Fibroblast of skin of left biceps (primary cell): ENCODE results near the gene C12orf56.
A peak's percentile ranks its signal among the peaks of the same experiment; 100 is the strongest.

Experiments
- DNase-seq, 2 experiments: peaks; one replicate each; pipeline ENCODE4 v3.0.0-alpha.2; 2013; ENCODE audit warnings: low read depth in 2 of 2

C12orf56 gene, protein sequence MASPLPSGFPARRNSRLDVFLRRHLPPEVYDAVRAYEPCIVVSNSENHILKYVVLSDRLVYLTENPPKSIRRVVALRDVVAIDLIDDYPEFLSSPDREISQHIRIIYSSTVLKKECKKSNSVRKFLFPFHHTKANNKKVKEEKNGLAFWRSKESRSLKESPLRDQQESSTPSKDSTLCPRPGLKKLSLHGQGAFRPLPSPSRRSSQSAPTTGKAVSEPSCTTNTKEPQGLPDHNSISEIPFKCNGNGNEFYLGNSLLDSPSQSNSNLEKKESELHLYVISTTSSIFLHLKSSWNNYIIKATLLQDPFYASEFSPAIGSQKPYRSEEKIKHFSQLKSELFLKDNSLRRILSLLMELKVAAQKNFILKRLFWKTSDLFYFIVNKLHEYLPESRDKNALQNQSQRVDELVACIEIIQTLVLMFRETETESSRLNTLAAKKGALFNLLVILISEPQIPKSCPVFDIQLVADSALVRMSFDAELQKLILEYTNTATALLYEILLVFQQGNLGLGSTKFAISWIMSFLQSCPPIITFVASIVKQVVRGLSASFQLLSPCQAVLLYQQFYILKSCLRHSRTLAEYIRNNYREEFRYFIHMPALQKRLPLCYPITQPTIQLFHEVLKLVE

GRCh38 chr12:64390275-64390851, at the start of gene C12orf56:
Gene C12orf56, minus strand, starts transcription at chr12:64390758. Its CDS starts 193 bp downstream, at chr12:64390565.
- no peak for DNase-seq

- DNase-seq: no peak
These were observed 49.5 kb upstream of the C12orf56 start for GRCh38 chr12:64440100-64440499.

DNA sequence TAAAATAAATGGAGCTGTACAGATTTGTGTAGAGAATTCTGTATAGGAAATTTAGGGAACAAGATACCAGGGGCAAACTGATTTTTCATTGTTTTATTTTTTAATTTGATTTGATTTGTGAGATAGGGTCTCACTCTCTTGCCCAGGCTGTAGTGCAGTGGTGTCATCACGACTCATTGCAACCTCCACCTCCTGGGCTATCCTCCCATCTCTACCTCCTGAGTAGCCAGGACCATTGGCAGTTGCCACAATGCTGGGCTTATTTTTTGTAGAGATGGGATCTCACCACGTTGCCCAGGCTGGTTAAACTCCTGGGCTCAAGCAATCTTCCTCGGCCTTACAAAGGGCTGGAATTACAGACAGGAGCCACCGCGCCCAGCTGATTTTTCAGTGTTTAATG, 43.4 kb upstream of the C12orf56 start:
- no peak for DNase-seq

DNA sequence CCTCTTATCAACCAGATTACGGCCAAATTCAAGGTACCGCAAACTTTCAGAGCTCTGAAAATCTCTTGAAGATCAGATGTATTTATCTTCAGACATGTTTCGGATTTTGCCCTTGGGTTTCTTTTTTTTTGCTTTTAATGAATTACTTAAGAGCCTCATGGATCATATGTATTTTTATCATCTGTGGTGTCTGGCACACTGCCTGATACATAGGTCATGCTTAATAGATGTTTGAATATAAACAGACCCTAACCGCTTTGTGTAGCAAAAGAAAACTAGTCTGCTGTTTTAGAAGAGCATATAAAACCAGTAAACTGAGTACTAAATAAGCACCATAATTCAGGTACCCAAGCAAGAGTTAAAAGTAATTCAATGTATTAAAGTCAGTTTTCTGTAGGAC, 41.2 kb upstream of the C12orf56 start:
- no peak for DNase-seq

DNA sequence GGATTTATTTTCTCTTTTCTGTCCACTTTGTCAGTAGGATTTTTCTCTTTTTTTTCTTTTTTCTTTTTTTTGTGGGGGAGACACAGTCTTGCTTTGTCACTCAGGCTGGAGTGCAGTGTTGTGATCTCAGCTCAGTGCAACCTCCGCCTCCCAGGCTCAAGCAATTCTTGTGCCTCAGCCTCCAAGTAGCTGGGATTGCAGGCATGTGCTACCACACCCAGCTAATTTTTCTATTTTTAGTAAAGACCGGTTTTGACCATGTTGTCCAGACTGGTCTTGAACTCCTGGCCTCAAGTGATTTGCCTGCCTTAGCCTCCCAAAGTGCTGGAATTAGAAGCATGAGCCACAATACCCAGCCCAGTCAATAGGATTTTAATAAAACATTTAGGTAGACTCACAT, 40.3 kb upstream of the C12orf56 start:
- DNase-seq: no peak

GRCh38 chr12:64428956-64429355, 38.4 kb upstream of the C12orf56 start:
- DNase-seq: no peak

DNA sequence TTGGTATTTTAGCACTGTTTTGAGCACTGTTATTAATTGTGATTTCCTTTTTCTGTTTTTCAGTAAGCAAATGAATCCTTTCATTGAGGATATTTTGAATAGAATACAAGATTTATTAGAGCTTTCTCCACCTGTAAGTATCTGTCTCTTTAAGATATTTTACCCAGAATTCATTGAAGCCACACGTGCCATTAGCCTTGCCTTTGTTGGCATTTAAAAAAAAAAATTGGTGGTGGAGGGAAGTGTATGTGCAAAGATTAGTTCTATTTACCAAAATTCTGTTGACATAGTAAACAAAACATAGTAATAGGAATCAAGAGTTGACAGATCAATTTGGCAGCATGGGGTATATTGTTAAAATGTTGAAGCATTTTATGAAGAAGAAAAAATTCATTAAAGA, 37.4 kb upstream of the C12orf56 start:
- DNase-seq: no peak

- no peak for DNase-seq
These were observed 29.1 kb upstream of the C12orf56 start for GRCh38 chr12:64419696-64420095.

- no peak for DNase-seq
These were observed 27.7 kb upstream of the C12orf56 start for GRCh38 chr12:64418209-64418608.

DNA sequence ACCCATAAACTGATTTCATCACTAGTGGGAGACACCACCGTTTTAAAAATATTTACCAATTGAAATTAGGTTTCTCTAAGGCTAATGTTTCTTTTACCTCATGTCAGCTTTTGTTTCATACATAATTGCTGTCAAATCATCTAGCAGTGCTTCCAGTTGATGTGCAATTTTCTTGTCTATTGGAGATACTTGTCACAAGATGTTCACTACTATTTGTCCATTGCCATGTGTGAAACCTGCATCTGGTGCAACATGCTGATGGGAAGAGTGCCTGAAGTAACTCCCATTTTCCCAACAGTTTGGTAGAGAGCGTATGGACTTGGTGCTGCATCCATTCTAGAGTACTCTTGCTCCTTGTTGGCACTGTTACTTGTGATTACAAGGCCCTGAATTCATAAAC, 23.3 kb upstream of the C12orf56 start:
- DNase-seq: no peak

DNA sequence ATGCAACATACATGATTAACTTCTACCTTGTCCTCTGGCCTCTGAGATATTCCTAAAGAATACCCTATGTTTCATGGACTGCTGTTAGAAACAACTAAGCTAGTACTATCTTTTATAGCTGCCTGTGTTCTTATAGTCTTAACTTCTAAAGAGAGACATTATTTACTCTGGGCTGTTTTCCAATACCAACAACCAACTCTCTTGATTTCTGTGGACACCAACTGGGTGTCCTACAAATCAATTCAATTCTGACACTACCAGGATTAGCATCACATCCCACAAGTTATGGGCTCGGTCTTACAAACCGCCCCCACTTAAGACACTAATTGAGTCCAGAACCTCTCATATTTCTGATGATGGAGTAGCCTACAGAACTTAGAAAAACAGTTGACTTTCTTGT, 21.9 kb upstream of the C12orf56 start:
- peak; percentile 21 to 25 for DNase-seq

DNA sequence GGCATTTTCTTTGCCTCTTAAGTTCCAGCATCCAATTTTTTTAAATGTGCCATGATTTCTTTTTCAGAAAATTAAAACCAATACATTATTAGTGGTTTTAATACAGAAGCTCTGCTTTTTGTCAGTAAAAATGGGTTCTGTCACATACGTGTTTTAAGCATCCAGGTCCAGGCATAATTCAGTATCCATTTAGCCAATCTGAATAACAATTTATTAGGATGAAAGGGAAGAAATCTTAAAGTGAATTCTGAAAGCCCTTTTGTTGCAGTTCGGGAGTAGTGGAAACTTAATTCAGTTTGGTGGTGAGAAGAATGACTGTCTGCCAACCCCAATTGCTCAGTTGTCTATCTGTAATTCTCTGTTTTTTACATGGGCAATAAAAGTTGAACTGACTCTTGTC, 20.9 kb upstream of the C12orf56 start:
- DNase-seq: no peak

- DNase-seq: no peak
These were observed 17.0 kb upstream of the C12orf56 start for GRCh38 chr12:64407342-64408223.

- DNase-seq: peak; percentile 91 to 92
These were observed 14.1 kb upstream of the C12orf56 start for GRCh38 chr12:64404470-64405256.

DNA sequence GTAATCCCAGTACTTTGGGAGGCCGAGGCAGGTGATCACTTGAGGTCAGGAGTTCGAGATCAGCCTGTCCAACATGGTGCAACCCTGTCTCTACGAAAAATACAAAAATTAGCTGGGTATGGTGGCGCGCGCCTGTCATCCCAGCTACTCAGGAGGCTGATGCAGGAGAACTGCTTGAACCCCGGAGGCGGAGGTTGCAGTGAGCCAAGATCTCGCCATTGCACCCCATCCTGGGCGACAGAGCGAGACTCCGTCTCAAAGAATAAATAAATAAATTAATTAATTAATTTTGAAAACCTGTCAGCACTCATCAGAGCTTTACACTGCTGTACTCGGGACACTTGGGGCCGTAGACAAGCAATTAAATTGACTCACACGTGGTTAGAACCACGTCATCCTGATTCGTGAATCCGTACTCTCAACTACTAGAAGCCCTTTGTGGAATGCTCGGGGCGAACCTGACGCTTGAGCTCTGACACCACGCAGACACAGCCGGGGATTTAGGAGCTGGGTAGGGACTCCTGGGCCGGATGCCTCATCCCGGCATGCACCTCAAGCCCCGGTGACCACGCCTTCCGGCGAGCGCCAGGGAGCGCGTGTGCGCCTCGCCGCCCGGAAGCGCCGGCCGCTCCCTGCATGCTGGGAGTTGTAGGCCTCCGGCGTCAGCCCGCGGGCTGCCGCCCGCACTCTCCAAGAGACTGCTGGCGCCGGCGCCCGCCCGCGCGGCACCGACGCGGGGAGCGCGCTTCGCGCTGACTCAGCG, 13.3 kb upstream of the C12orf56 start, which contains the start of gene XPOT:
Gene XPOT, plus strand, starts transcription at position 686 of the 763 bp plus-strand sequence. CDS start 5,644 bp downstream, outside the sequence.
- peak; percentile 95 to 97 for DNase-seq

- DNase-seq: no peak
These were observed 11.6 kb upstream of the C12orf56 start for GRCh38 chr12:64402181-64402580.

GRCh38 chr12:64400041-64400440, 9.5 kb upstream of the C12orf56 start:
- DNase-seq: no peak

GRCh38 chr12:64395739-64396138, 5.2 kb upstream of the C12orf56 start:
- DNase-seq: no peak

- DNase-seq: no peak
These were observed 1.7 kb upstream of the C12orf56 start for GRCh38 chr12:64392221-64392620.

GRCh38 chr12:64389154-64389553, 1.4 kb downstream of the C12orf56 start:
- no peak for DNase-seq
